Thyroid gland (tissue), 4 donors: ENCODE measurements around the gene ZFC3H1. TPM values are rescaled to one million over a fixed set of nuclear protein-coding genes. Genes with fewer than 3 reads are reported as not detected.

Experiments used
- DNase-seq, 2 donors: peaks; one replicate each; pipeline ENCODE4 v3.0.0-alpha.2; 2019
- H3K27ac ChIP-seq, 3 donors: fragments of 200-600 bp; sonication (generic); 1 replicate in 2 of 3; 2 replicates in 1 of 3; pipeline ENCODE4 v1.5.1; 2016 to 2019; ENCODE audit warnings: mild to moderate bottlenecking in 1 of 3, moderate library complexity in 1 of 3
- H3K27me3 ChIP-seq: fragments of 200-600 bp; sonication (generic); one replicate; pipeline ENCODE4 v1.5.1; 2019
- H3K36me3 ChIP-seq, 2 donors: fragments of 200-600 bp; sonication (generic); one replicate each; pipeline ENCODE4 v1.5.1; 2016 to 2019
- H3K4me1 ChIP-seq, 2 donors: fragments of 200-600 bp; sonication (generic); one replicate each; pipeline ENCODE4 v1.5.1; 2017 to 2019
- H3K4me3 ChIP-seq, 3 donors: fragments of 200-600 bp; sonication (generic); replicated peaks in 1 of 3; 1 replicate in 2 of 3; 2 replicates in 1 of 3; pipeline ENCODE4 v1.5.1; 2016; ENCODE audit warnings: mild to moderate bottlenecking in 1 of 3
- H3K9me3 ChIP-seq: fragments of 200-600 bp; sonication (generic); one replicate; pipeline ENCODE4 v1.5.1; 2017
- CTCF ChIP-seq, 6 experiments: fragments of 200-600 bp in 3 of 6; fragments of 450-650 bp in 3 of 6; sonication (generic) in 3 of 6; IDR thresholded peaks; one replicate each; pipeline ENCODE4 v1.5.1; 2016 to 2019; ENCODE audit warnings: antibody characterized with exemption in 6 of 6, mild to moderate bottlenecking in 2 of 6, inconsistent platforms in 1 of 6, moderate library complexity in 1 of 6
- POLR2A ChIP-seq, 2 donors: fragments of 450-650 bp; IDR thresholded peaks; one replicate each; pipeline ENCODE4 v1.6.1; 2017; ENCODE audit warnings: antibody characterized with exemption in 2 of 2, mild to moderate bottlenecking in 2 of 2, moderate library complexity in 1 of 2
- WGBS, 2 donors: methylation state at CpG; one replicate each; pipeline ENCODE4 v1.1.5; 2017; 5-methylcytosine and 5-hydroxymethylcytosine counted together
- intact Hi-C: fragments of 100-400 bp; cut with DNase I; formaldehyde crosslinking; loops from one replicate; pipeline ENCODE4 v1.15.1; 2023
- total RNA-seq, 4 donors: library from RNA; depleted of rRNA; stranded (reverse); fragments of >200 nt; gene quantifications; one replicate each; pipeline ENCODE4 v1.2.3, GENCODE V29; 2016

The ZFC3H1 gene
- total RNA-seq, 4 donors from 2014 or later, result 45.2 to 62.4 (median 50.0) TPM

GRCh38 chr12:71589478-71589881, 74.2 kb downstream of the ZFC3H1 start:
- 53 to 55% methylated on average over 4 of the region's 4 CpGs for WGBS, 2 donors
- TF ChIP-seq CTCF (IDR thresholded peaks at IDR 0.05) (no peak), POLR2A (IDR thresholded peaks at IDR 0.05) (no peak)
- Histone ChIP-seq H3K27me3 (no peaks in the 10 kb centered on the region), H3K4me3 (no peak overlapping the region), H3K27ac (no peak overlapping the region), H3K9me3 (no peaks in the 10 kb centered on the region), H3K36me3 (no peaks in the 10 kb centered on the region), H3K4me1 (no peaks in the 10 kb centered on the region)
- DNase-seq, result no peak
- intact Hi-C loops, result no loop called here

- TF ChIP-seq POLR2A (IDR thresholded peaks at IDR 0.05), result no peak
- TF ChIP-seq CTCF (IDR thresholded peaks at IDR 0.05), result no peak
- DNase-seq, result no peak
- Histone ChIP-seq H3K36me3 (no peaks in the 10 kb centered on the region), H3K27me3 (no peaks in the 10 kb centered on the region), H3K4me3 (no peak overlapping the region), H3K4me1 (no peaks in the 10 kb centered on the region), H3K9me3 (no peaks in the 10 kb centered on the region), H3K27ac (no peak overlapping the region)
- WGBS, 2 donors, result 80 to 81% methylated on average over 2 of the region's 2 CpGs
- intact Hi-C loops, result no loop called here
Measured at GRCh38 chr12:71587012-71587411, 76.6 kb downstream of the ZFC3H1 start.

- 21 to 53% methylated on average over 1 of the region's 1 CpG for WGBS, 2 donors
- no peak for TF ChIP-seq POLR2A (IDR thresholded peaks at IDR 0.05)
- intact Hi-C loops, result no loop called here
- DNase-seq, result no peak
- H3K27ac ChIP-seq, result no peak overlapping the region
- no peak overlapping the region for H3K4me3 ChIP-seq
- no peaks in the 10 kb centered on the region for H3K9me3 ChIP-seq
- H3K4me1 ChIP-seq, result no peaks in the 10 kb centered on the region
- no peaks in the 10 kb centered on the region for H3K36me3 ChIP-seq
- H3K27me3 ChIP-seq, result no peaks in the 10 kb centered on the region
Measured at GRCh38 chr12:71585218-71585617, 78.4 kb downstream of the ZFC3H1 start.

GRCh38 chr12:71584356-71584755, 79.3 kb downstream of the ZFC3H1 start:
- Histone ChIP-seq H3K4me1 (no peaks in the 10 kb centered on the region), H3K9me3 (no peaks in the 10 kb centered on the region), H3K27ac (no peak overlapping the region), H3K27me3 (no peaks in the 10 kb centered on the region), H3K36me3 (no peaks in the 10 kb centered on the region), H3K4me3 (no peak overlapping the region)
- no peak for TF ChIP-seq POLR2A (IDR thresholded peaks at IDR 0.05)
- no peak for TF ChIP-seq CTCF (IDR thresholded peaks at IDR 0.05)
- intact Hi-C loops, result no loop called here
- whole genome bisulfite sequencing, 2 donors, result 83 to 84% methylated on average over 3 of the region's 3 CpGs
- DNase-seq, result no peak

GRCh38 chr12:71582925-71583324, 80.7 kb downstream of the ZFC3H1 start:
- no peaks in the 10 kb centered on the region for H3K9me3 ChIP-seq
- intact Hi-C loops, result no loop called here
- no peaks in the 10 kb centered on the region for H3K4me1 ChIP-seq
- H3K4me3 ChIP-seq, result no peak overlapping the region
- no peaks in the 10 kb centered on the region for H3K27me3 ChIP-seq
- no peak for DNase-seq
- no peaks in the 10 kb centered on the region for H3K36me3 ChIP-seq
- H3K27ac ChIP-seq, result no peak overlapping the region
- WGBS, 2 donors, result 92 to 96% methylated on average over 2 of the region's 2 CpGs
- TF ChIP-seq POLR2A (IDR thresholded peaks at IDR 0.05) (no peak), CTCF (IDR thresholded peaks at IDR 0.05) (no peak)

GRCh38 chr12:71581206-71581605, 82.4 kb downstream of the ZFC3H1 start:
- no peak for DNase-seq
- Histone ChIP-seq H3K9me3 (no peaks in the 10 kb centered on the region), H3K4me3 (no peak overlapping the region), H3K27me3 (no peaks in the 10 kb centered on the region), H3K36me3 (no peaks in the 10 kb centered on the region), H3K4me1 (no peaks in the 10 kb centered on the region), H3K27ac (no peak overlapping the region)
- intact Hi-C loops, result no loop called here
- 57 to 65% methylated on average over 3 of the region's 3 CpGs for WGBS, 2 donors
- TF ChIP-seq POLR2A (IDR thresholded peaks at IDR 0.05) (no peak), CTCF (IDR thresholded peaks at IDR 0.05) (no peak)
